Small intestine (tissue), 7 donors: ENCODE results near the gene DDN. TPM values are rescaled to one million over a fixed set of nuclear protein-coding genes. Genes with fewer than 3 reads are reported as not detected.
A peak's percentile ranks its signal among the peaks of the same experiment; 100 is the strongest.

ENCODE experiments used
- DNase-seq, 2 donors: peaks; one replicate each; pipeline versions ENCODE4 v3.0.0 to v3.0.0-alpha.2; 2013
- FAIRE-seq: peaks from 2 replicates; lab custom pipeline; 2012; peaks lifted over from hg19 to GRCh38; lab: Jason Lieb, UNC
- H3K27ac ChIP-seq, 3 donors: one replicate each; pipeline ENCODE4 v1.5.1; 2013; ENCODE audit warnings: low read length in 2 of 3, mild to moderate bottlenecking in 2 of 3, control low read depth in 1 of 3, inconsistent platforms in 1 of 3, low read depth in 1 of 3, moderate library complexity in 1 of 3
- H3K27me3 ChIP-seq, 3 donors: one replicate each; pipeline ENCODE4 v1.6.1; 2013; ENCODE audit warnings: low read length in 3 of 3, inconsistent platforms in 1 of 3; ENCODE audit not compliant: control insufficient read depth in 3 of 3, insufficient read depth in 3 of 3
- H3K36me3 ChIP-seq, 3 donors: one replicate each; pipeline ENCODE4 v1.6.1; 2013; ENCODE audit warnings: low read length in 3 of 3, inconsistent platforms in 1 of 3, low read depth in 1 of 3, mild to moderate bottlenecking in 1 of 3, moderate library complexity in 1 of 3; ENCODE audit not compliant: control insufficient read depth in 3 of 3, insufficient read depth in 2 of 3
- H3K4me1 ChIP-seq, 3 donors: one replicate each; pipeline ENCODE4 v1.6.1; 2013; ENCODE audit warnings: low read length in 2 of 3, inconsistent platforms in 1 of 3, low read depth in 1 of 3, mild to moderate bottlenecking in 1 of 3, moderate library complexity in 1 of 3; ENCODE audit not compliant: control insufficient read depth in 3 of 3, insufficient read depth in 2 of 3
- H3K4me3 ChIP-seq, 3 donors: one replicate each; pipeline ENCODE4 v1.5.1; 2013; ENCODE audit warnings: low read length in 3 of 3, control low read depth in 1 of 3, inconsistent platforms in 1 of 3, low read depth in 1 of 3, mild to moderate bottlenecking in 1 of 3, moderate library complexity in 1 of 3
- H3K9me3 ChIP-seq, 2 donors: one replicate each; pipeline ENCODE4 v1.6.1; 2013; ENCODE audit warnings: low read depth in 1 of 2, low read length in 1 of 2; ENCODE audit not compliant: control insufficient read depth in 2 of 2, insufficient read depth in 1 of 2
- WGBS, 3 donors: extraction: QIAGEN DNeasy Blood & Tissue Kit; methylation state at CpG; one replicate each; pipeline ENCODE4 v1.1.7; 2013; 5-methylcytosine and 5-hydroxymethylcytosine counted together
- polyA plus RNA-seq, 4 donors: library from polyadenylated mRNA; stranded (reverse) in 3 of 4; unstranded in 1 of 4; fragments of 200-250 nt in 3 of 4; fragments of 120-200 nt in 1 of 4; gene quantifications; one replicate each; pipeline versions ENCODE4 v1.2.1 to v1.2.3, GENCODE V29; 2013
- donor health status: healthy with polysubstance abuse.
- donor health status: control.
- donor health status: control.
- donor health status: Bipolar disorder and iron deficiency.
- donor health status: healthy.

Gene DDN
- polyA plus RNA-seq, 4 donors: 0.16 to 0.22 (median 0.19) TPM; not detected in 1

DNA sequence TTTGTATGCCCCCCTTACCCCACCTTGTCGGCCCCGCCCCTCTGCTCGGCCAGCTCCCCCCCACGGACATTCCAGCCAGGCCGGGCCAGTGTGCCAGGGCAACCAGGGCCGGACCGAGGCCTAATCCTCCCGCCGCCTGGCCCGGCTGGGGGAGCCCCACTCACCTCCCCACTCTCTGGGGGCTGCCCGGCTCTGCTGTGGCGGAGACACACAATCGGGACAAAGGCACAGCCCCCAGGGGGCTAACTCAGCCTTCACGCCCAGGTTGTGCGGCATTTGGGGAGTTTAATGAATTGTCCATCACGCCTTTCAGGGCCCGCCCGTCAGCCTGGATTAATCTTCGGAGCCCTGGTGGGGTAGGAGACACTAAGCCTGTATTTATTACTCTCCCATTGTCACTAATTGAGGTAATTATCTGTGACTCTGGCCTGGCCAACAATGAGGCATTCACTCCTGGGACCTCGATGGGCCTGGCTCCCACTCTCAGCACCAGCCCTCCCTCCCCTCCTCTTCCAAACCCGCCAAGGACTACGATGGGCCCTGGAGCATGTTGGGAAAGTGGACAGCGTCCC lies 12.4 kb downstream of the DDN start:
- DNase-seq: no peak
- peaks cover 0 to 94% (median 13%) of the 10 kb centered on the region in 3 donors for H3K27me3 ChIP-seq
- no peaks in the 10 kb centered on the region for H3K9me3 ChIP-seq
- H3K4me1 ChIP-seq: no peaks in the 10 kb centered on the region
- 57 to 63% (median 61%) methylated on average over 22 to 23 of the region's 23 CpGs for WGBS, 3 donors
- H3K27ac ChIP-seq: no peak overlapping the region
- no peak for FAIRE-seq
- no peak overlapping the region for H3K4me3 ChIP-seq
- no peaks in the 10 kb centered on the region for H3K36me3 ChIP-seq

DNA sequence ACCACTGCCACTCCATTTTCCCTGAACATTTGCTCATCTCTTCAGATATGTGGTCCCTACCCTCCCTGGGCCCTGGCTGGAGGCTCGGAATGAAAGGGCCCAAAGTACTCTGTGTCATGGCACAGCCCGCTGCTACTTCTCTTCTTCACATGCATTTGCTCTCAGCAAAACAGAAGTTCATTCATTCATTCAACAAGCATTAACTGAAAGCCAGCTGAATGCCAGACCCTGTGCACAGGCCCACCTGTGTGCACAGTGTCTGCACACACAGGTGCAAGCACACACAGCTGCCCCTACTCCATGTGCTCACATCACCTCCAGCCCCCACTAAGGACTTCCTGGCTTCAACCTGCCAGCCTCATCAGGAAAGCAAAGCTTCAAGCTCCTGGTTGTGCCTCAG lies 13.3 kb downstream of the DDN start:
- H3K9me3 ChIP-seq: no peaks in the 10 kb centered on the region
- 66 to 76% (median 73%) methylated on average over 2 of the region's 2 CpGs for WGBS, 3 donors
- no peaks in the 10 kb centered on the region for H3K36me3 ChIP-seq

GRCh38 chr12:48985475-48985897 lies 13.7 kb downstream of the DDN start:
- H3K36me3 ChIP-seq: no peaks in the 10 kb centered on the region
- H3K4me1 ChIP-seq: peaks cover 0 to 9% (median 3%) of the 10 kb centered on the region in 3 donors
- WGBS, 3 donors: 10 to 30% (median 26%) methylated on average over 8 to 10 of the region's 10 CpGs
- H3K27me3 ChIP-seq: peaks cover 0 to 94% (median 16%) of the 10 kb centered on the region in 3 donors
- H3K9me3 ChIP-seq: no peaks in the 10 kb centered on the region
- no peak overlapping the region for H3K27ac ChIP-seq
- FAIRE-seq (no peak), DNase-seq (peak in 1 of 2 donors; percentile 33)
- no peak overlapping the region for H3K4me3 ChIP-seq

More for the DNA sequence above, 13.3 kb downstream of the DDN start:
- peaks cover 0 to 94% (median 14%) of the 10 kb centered on the region in 3 donors for H3K27me3 ChIP-seq
- H3K4me1 ChIP-seq: peaks cover 0 to 5% (median under 1%) of the 10 kb centered on the region in 3 donors
- FAIRE-seq (no peak), DNase-seq (no peak)
- no peak overlapping the region for H3K4me3 ChIP-seq
- no peak overlapping the region for H3K27ac ChIP-seq

DNA sequence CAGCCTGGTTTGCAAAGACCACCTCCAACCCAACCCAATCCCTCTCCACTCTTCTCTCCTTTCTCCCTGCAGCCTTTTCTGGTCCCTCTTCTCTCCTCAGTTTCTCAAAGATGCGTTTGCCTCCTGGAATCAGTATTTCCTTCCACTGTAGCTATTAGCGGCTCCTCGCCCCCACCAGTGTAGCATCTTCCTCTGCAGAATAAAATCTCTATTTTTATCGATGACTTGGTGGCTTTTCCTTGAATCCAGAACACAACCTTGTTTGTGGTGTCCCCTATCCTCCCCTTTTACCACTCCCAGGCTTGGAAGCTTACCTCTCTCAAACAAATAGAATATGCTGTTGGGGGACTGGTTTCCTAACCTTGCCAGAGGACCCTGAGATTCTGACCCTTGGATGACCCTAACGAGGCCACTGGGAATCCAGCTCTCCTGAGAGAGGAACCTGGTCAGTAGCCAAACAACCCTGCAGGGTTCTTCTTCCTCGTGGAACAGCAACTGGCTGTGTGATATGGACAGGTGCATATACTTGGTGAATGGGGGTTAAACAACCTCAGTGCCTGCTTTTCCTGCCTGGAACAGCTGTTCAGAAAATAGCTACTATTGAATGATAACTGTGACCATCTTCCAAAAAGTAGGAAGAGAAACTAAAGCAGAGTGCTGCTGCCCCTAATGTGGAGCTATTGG lies 16.6 kb downstream of the DDN start:
- Histone ChIP-seq H3K4me3 (no peak overlapping the region), H3K27me3 (peaks cover 0 to 98% (median 16%) of the 10 kb centered on the region in 3 donors), H3K4me1 (peaks cover 0 to 34% (median 4%) of the 10 kb centered on the region in 3 donors), H3K27ac (no peak overlapping the region), H3K9me3 (peaks cover 0 to 6% of the 10 kb centered on the region in 2 donors), H3K36me3 (no peaks in the 10 kb centered on the region)
- no peak for DNase-seq
- FAIRE-seq: no peak
- 37 to 49% (median 48%) methylated on average over 6 of the region's 6 CpGs for WGBS, 3 donors

GRCh38 chr12:48981757-48982157 lies 17.4 kb downstream of the DDN start:
- Histone ChIP-seq H3K27ac (no peak overlapping the region), H3K36me3 (no peaks in the 10 kb centered on the region), H3K27me3 (peaks cover 0 to 98% (median 17%) of the 10 kb centered on the region in 3 donors), H3K4me3 (no peak overlapping the region), H3K9me3 (peaks cover 0 to 8% of the 10 kb centered on the region in 2 donors), H3K4me1 (peaks cover 0 to 40% (median 4%) of the 10 kb centered on the region in 3 donors)
- DNase-seq: no peak
- no peak for FAIRE-seq
- 10 to 15% (median 14%) methylated on average over 13 of the region's 13 CpGs for WGBS, 3 donors

- H3K4me1 ChIP-seq: peaks cover 0 to 40% (median 4%) of the 10 kb centered on the region in 3 donors
- peak; percentile 28 to 53 for DNase-seq
- H3K36me3 ChIP-seq: no peaks in the 10 kb centered on the region
- no peak for FAIRE-seq
- peaks cover 0 to 8% of the 10 kb centered on the region in 2 donors for H3K9me3 ChIP-seq
- peak overlapping the region in 2 of 3 donors; percentile 5 to 46 for H3K4me3 ChIP-seq
- 2 to 3% (median 3%) methylated on average over 73 to 91 of the region's 91 CpGs for WGBS, 3 donors
- H3K27ac ChIP-seq: no peak overlapping the region
- peaks cover 0 to 98% (median 17%) of the 10 kb centered on the region in 3 donors for H3K27me3 ChIP-seq
Observed at GRCh38 chr12:48980953-48981756, 18.0 kb downstream of the DDN start.

GRCh38 chr12:48980389-48980952 lies 18.7 kb downstream of the DDN start:
- peak overlapping the region in 1 of 3 donors; percentile 36 for H3K27ac ChIP-seq
- WGBS, 3 donors: 1 to 3% (median 2%) methylated on average over 46 of the region's 46 CpGs
- H3K27me3 ChIP-seq: peaks cover 0 to 98% (median 17%) of the 10 kb centered on the region in 3 donors
- H3K4me3 ChIP-seq: peak overlapping the region in 2 of 3 donors; percentile 6 to 46
- FAIRE-seq: no peak
- DNase-seq: peak; percentile 51 to 81
- no peaks in the 10 kb centered on the region for H3K36me3 ChIP-seq
- H3K9me3 ChIP-seq: peaks cover 0 to 8% of the 10 kb centered on the region in 2 donors
- peaks cover 0 to 40% (median 4%) of the 10 kb centered on the region in 3 donors for H3K4me1 ChIP-seq
